OCI-LY1 (cell line): ENCODE results near the gene CERK.

Source experiments
- H2AFZ ChIP-seq: fragments of 200-600 bp; sonication (generic), shearing (Covaris generic); 2 replicates; pipeline ENCODE4 v1.6.0; 2014; ENCODE audit warnings: antibody characterized with exemption, mild to moderate bottlenecking, low read length
- H3F3A ChIP-seq: fragments of 200-600 bp; sonication (generic), shearing (Covaris generic); 2 replicates; pipeline ENCODE4 v1.6.0; 2014; ENCODE audit warnings: mild to moderate bottlenecking, antibody characterized with exemption, low read length, moderate library complexity; ENCODE audit not compliant: insufficient read depth
- H3K27ac ChIP-seq: fragments of 200-600 bp; sonication (generic); 2 replicates; pipeline ENCODE4 v1.5.1; 2014; ENCODE audit warnings: low read length, mixed run types, mild to moderate bottlenecking, low read depth; ENCODE audit not compliant: poor library complexity, severe bottlenecking
- H3K27me3 ChIP-seq: fragments of 200-600 bp; sonication (generic); 2 replicates; pipeline ENCODE4 v1.6.0; 2014; ENCODE audit warnings: antibody characterized with exemption, mild to moderate bottlenecking, low read length, moderate library complexity; ENCODE audit not compliant: insufficient read depth
- H3K36me3 ChIP-seq: fragments of 200-600 bp; sonication (generic); 2 replicates; pipeline ENCODE4 v1.6.1; 2014; ENCODE audit warnings: mild to moderate bottlenecking, antibody characterized with exemption, low read length, moderate library complexity, mixed read lengths; ENCODE audit not compliant: insufficient read depth
- H3K4me1 ChIP-seq: fragments of 200-600 bp; sonication (generic); 2 replicates; pipeline ENCODE4 v1.5.1; 2014; ENCODE audit warnings: mild to moderate bottlenecking, low read length, moderate library complexity; ENCODE audit not compliant: insufficient read depth, severe bottlenecking
- H3K4me2 ChIP-seq: fragments of 200-600 bp; sonication (generic), shearing (Covaris generic); 2 replicates; pipeline ENCODE4 v1.6.1; 2014; ENCODE audit warnings: low read length
- H3K4me3 ChIP-seq: fragments of 200-600 bp; sonication (generic); 2 replicates; pipeline ENCODE4 v1.5.1; 2014; ENCODE audit warnings: low read length, low read depth, mild to moderate bottlenecking, mixed read lengths; ENCODE audit not compliant: poor library complexity, severe bottlenecking
- H3K79me2 ChIP-seq: fragments of 200-600 bp; shearing (Covaris generic); 2 replicates; pipeline ENCODE4 v1.6.1; 2016; ENCODE audit warnings: mixed run types, low read length, mixed read lengths; ENCODE audit not compliant: insufficient read depth
- H3K9ac ChIP-seq: fragments of 200-600 bp; sonication (generic), shearing (Covaris generic); 2 replicates; pipeline ENCODE4 v1.6.1; 2014; ENCODE audit warnings: mild to moderate bottlenecking, low read length, mixed read lengths
- H3K9me2 ChIP-seq: fragments of 200-600 bp; sonication (generic), shearing (Covaris generic); 2 replicates; pipeline ENCODE4 v1.6.1; 2014; ENCODE audit warnings: low read depth, mild to moderate bottlenecking, low read length, mixed read lengths
- H3K9me3 ChIP-seq: fragments of 200-600 bp; shearing (Covaris generic); 2 replicates; pipeline ENCODE4 v1.6.1; 2014; ENCODE audit warnings: low read length, mixed read lengths
- H4K20me1 ChIP-seq: fragments of 200-600 bp; sonication (generic), shearing (Covaris generic); 2 replicates; pipeline ENCODE4 v1.6.0; 2016; ENCODE audit warnings: mild to moderate bottlenecking, low read length; ENCODE audit not compliant: insufficient read depth
- CTCF ChIP-seq: fragments of 200-600 bp; sonication (generic), shearing (Covaris generic); IDR thresholded peaks from 2 replicates; pipeline ENCODE4 v1.5.1; 2017; ENCODE audit warnings: mild to moderate bottlenecking, antibody characterized with exemption, low read length, moderate library complexity, mixed read lengths
- EZH2 ChIP-seq: fragments of 200-600 bp; sonication (generic), shearing (Covaris generic); IDR thresholded peaks from 2 replicates; pipeline ENCODE4 v1.8.0; 2017; ENCODE audit warnings: borderline replicate concordance, mixed run types, mild to moderate bottlenecking, antibody characterized with exemption, low read length, moderate library complexity, mixed read lengths

CERK gene

DNA sequence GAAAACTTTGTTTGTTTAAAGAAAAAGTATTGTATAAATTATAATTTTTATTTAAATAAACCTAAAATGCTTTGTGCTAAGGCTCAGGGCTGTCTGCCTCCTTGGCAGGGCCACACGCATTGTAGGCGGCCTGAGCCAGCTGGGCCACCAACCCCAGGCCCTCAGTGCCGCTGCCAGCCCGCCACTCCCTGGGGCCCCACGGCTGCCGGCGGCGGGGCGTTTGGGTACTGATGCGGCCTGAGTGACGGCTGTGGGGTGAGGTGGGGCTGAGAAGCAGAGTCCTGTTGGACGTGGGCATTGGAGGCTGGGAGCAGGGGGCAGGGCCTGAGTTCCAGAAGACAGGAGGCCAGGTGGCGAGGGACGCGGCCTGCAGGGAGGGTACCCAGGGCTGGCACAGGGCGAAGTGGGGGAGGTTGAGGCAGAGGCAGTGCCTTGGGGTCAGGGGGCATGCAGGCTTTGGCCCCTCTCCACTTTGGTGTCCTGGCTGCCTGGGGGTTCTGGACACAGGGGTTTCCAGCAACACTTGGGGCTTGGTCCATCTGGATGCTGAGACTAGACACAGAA, 58.3 kb downstream of the CERK start:
- no peaks in the 10 kb centered on the region for H4K20me1 ChIP-seq
- no peak overlapping the region for H3K4me3 ChIP-seq
- no peaks in the 10 kb centered on the region for H3K36me3 ChIP-seq
- H3K27ac ChIP-seq, result no peak overlapping the region
- no peaks in the 10 kb centered on the region for H3K9me2 ChIP-seq
- no peak for TF ChIP-seq EZH2
- TF ChIP-seq CTCF, result no peak
- no peak overlapping the region for H3K9ac ChIP-seq
- H3K4me1 ChIP-seq, result peaks cover 36% of the 10 kb centered on the region
- H3K27me3 ChIP-seq, result no peaks in the 10 kb centered on the region
- no peaks in the 10 kb centered on the region for H3K9me3 ChIP-seq
- H3K4me2 ChIP-seq, result no peak overlapping the region
- H3K79me2 ChIP-seq, result no peaks in the 10 kb centered on the region
- no peaks in the 10 kb centered on the region for H3F3A ChIP-seq
- no peak overlapping the region for H2AFZ ChIP-seq

GRCh38 chr22:46678785-46679700, 59.0 kb downstream of the CERK start:
- Histone ChIP-seq H3K79me2 (no peaks in the 10 kb centered on the region), H3F3A (no peaks in the 10 kb centered on the region), H3K9me2 (no peaks in the 10 kb centered on the region), H3K9me3 (no peaks in the 10 kb centered on the region), H3K4me1 (peaks cover 36% of the 10 kb centered on the region), H2AFZ (no peak overlapping the region), H3K36me3 (no peaks in the 10 kb centered on the region), H3K4me3 (no peak overlapping the region), H4K20me1 (no peaks in the 10 kb centered on the region), H3K9ac (no peak overlapping the region), H3K27ac (no peak overlapping the region), H3K27me3 (no peaks in the 10 kb centered on the region), H3K4me2 (no peak overlapping the region)
- TF ChIP-seq CTCF (no peak), EZH2 (no peak)

DNA sequence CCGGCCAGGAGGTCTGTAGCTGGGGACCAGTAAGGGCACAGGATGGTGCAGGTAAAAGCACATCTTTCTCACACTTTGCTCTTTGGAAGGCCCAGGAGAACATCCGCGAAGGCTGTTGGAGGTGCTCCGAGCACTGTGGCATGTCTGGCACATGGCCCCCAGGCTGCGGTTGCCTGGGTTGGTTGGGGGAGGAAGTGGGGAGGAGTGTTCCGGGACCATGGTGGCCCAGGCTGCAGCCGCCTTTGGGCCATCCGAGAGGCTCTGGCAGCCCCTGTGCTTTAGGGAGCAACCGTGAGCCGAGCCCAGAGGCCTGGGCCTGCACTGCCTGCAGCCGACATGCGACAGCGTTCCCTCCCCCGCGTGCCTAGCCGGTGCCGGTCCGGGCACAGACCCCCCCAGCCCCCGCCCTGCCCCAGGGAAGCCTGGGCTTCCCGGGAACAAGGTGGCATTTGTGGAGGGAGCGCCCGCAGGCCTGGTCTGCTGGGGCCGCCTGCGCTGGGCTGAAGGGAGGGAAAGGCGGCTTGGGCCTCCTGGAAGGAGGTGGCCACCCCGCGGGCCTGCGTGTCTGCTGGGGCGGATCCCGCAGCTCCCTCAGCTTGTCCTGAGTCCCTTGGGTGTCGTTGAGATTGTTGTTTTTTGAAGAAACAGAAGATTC, 59.9 kb downstream of the CERK start:
- no peaks in the 10 kb centered on the region for H3K27me3 ChIP-seq
- H3F3A ChIP-seq, result no peaks in the 10 kb centered on the region
- no peak overlapping the region for H2AFZ ChIP-seq
- TF ChIP-seq CTCF (no peak), EZH2 (no peak)
- H3K79me2 ChIP-seq, result no peaks in the 10 kb centered on the region
- no peak overlapping the region for H3K9ac ChIP-seq
- no peak overlapping the region for H3K4me2 ChIP-seq
- no peaks in the 10 kb centered on the region for H3K36me3 ChIP-seq
- no peak overlapping the region for H3K27ac ChIP-seq
- no peaks in the 10 kb centered on the region for H4K20me1 ChIP-seq
- H3K9me2 ChIP-seq, result no peaks in the 10 kb centered on the region
- H3K9me3 ChIP-seq, result no peaks in the 10 kb centered on the region
- H3K4me1 ChIP-seq, result peaks cover 36% of the 10 kb centered on the region
- H3K4me3 ChIP-seq, result no peak overlapping the region
